GM12873 (cell line): ENCODE results near the gene LRRC8E.

Experiments used
- CTCF ChIP-seq: IDR thresholded peaks from 2 replicates; pipeline ENCODE4 v1.5.1; 2012; ENCODE audit warnings: low read depth, mild to moderate bottlenecking, moderate library complexity, low read length, control low read depth; ENCODE audit not compliant: insufficient read depth; ENCODE audit errors: missing control alignments

The LRRC8E gene

GRCh38 chr19:7888145-7888825 lies at the start of gene LRRC8E:
Gene LRRC8E, plus strand, starts transcription at chr19:7888510. Its CDS starts 7,094 bp downstream, at chr19:7895604.
- no peak for TF ChIP-seq CTCF

GRCh38 chr19:7839476-7839875 lies 48.8 kb upstream of the LRRC8E start:
- no peak for TF ChIP-seq CTCF

- no peak for TF ChIP-seq CTCF
These were observed 47.7 kb upstream of the LRRC8E start for GRCh38 chr19:7840629-7841028.

GRCh38 chr19:7841751-7842660 lies 46.3 kb upstream of the LRRC8E start:
- TF ChIP-seq CTCF = no peak

- TF ChIP-seq CTCF = no peak
These were observed 45.5 kb upstream of the LRRC8E start for GRCh38 chr19:7842661-7843294.

- TF ChIP-seq CTCF = no peak
These were observed 44.8 kb upstream of the LRRC8E start for GRCh38 chr19:7843521-7843920.

GRCh38 chr19:7844405-7844804 lies 43.9 kb upstream of the LRRC8E start:
- TF ChIP-seq CTCF = no peak
